Mesenchymal stem cell (in vitro differentiated cells and primary cell): ENCODE results near the gene ETS1.

Source experiments
- DNase-seq: peaks from one replicate; pipeline ENCODE4 v3.0.0-alpha.2; 2013
- H2AFZ ChIP-seq: one replicate; pipeline ENCODE4 v1.6.1; 2013; ENCODE audit warnings: low read depth, mild to moderate bottlenecking, control low read depth, inconsistent platforms, low read length, moderate library complexity
- H2AK5ac ChIP-seq: 2 replicates; pipeline ENCODE4 v1.6.1; 2013; ENCODE audit warnings: low read length, moderate library complexity, mild to moderate bottlenecking, inconsistent platforms; ENCODE audit not compliant: severe bottlenecking
- H2BK120ac ChIP-seq: one replicate; pipeline ENCODE4 v1.6.1; 2013; ENCODE audit warnings: low read depth, mild to moderate bottlenecking, inconsistent platforms, low read length, moderate library complexity
- H2BK12ac ChIP-seq, 2 experiments: one replicate each; pipeline ENCODE4 v1.6.1; 2013; ENCODE audit warnings: inconsistent platforms in 2 of 2, low read length in 2 of 2, mild to moderate bottlenecking in 2 of 2, moderate library complexity in 2 of 2, control low read depth in 1 of 2
- H2BK15ac ChIP-seq: one replicate; pipeline ENCODE4 v1.6.1; 2013; ENCODE audit warnings: mild to moderate bottlenecking, low read depth, inconsistent platforms; ENCODE audit not compliant: poor library complexity, severe bottlenecking
- H2BK5ac ChIP-seq: 2 replicates; pipeline ENCODE4 v1.6.1; 2013; ENCODE audit warnings: low read depth, mild to moderate bottlenecking, low read length, control low read depth, inconsistent platforms; ENCODE audit not compliant: poor library complexity, severe bottlenecking
- H3K14ac ChIP-seq, 2 experiments: one replicate each; pipeline ENCODE4 v1.6.1; 2013; ENCODE audit warnings: inconsistent platforms in 2 of 2, low read length in 2 of 2, control low read depth in 1 of 2, mild to moderate bottlenecking in 1 of 2, moderate library complexity in 1 of 2
- H3K18ac ChIP-seq, 2 experiments: one replicate each; pipeline ENCODE4 v1.6.1; 2013; ENCODE audit warnings: inconsistent platforms in 2 of 2, low read length in 2 of 2, control low read depth in 1 of 2, low read depth in 1 of 2, mild to moderate bottlenecking in 1 of 2
- H3K23ac ChIP-seq, 2 experiments: one replicate each; pipeline ENCODE4 v1.6.1; 2013; ENCODE audit warnings: inconsistent platforms in 2 of 2, low read length in 2 of 2, mild to moderate bottlenecking in 2 of 2, moderate library complexity in 2 of 2, control low read depth in 1 of 2
- H3K27ac ChIP-seq: 2 replicates; pipeline ENCODE4 v1.5.1; 2013; ENCODE audit warnings: mild to moderate bottlenecking, moderate library complexity, low read length, control low read depth, inconsistent platforms; ENCODE audit not compliant: poor library complexity, severe bottlenecking
- H3K27me3 ChIP-seq, 2 experiments: 2 replicates each; pipeline versions ENCODE4 v1.6.1 to v1.7.0; 2013; ENCODE audit warnings: low read length in 2 of 2, mild to moderate bottlenecking in 2 of 2, moderate library complexity in 2 of 2, control low read depth in 1 of 2, inconsistent platforms in 1 of 2; ENCODE audit not compliant: control insufficient read depth in 1 of 2, insufficient read depth in 1 of 2
- H3K36me3 ChIP-seq, 2 experiments: 2 replicates each; pipeline versions ENCODE4 v1.6.1 to v1.7.0; 2013; ENCODE audit warnings: low read length in 2 of 2, control low read depth in 1 of 2, inconsistent platforms in 1 of 2, low read depth in 1 of 2, mild to moderate bottlenecking in 1 of 2; ENCODE audit not compliant: insufficient read depth in 2 of 2, control insufficient read depth in 1 of 2
- H3K4ac ChIP-seq, 2 experiments: one replicate each; pipeline ENCODE4 v1.6.1; 2013; ENCODE audit warnings: inconsistent platforms in 2 of 2, low read length in 2 of 2, mild to moderate bottlenecking in 2 of 2, moderate library complexity in 2 of 2, control low read depth in 1 of 2, low read depth in 1 of 2
- H3K4me1 ChIP-seq: 2 replicates; pipeline ENCODE4 v1.6.1; 2013; ENCODE audit warnings: low read depth, low read length, control low read depth; ENCODE audit not compliant: control insufficient read depth, insufficient read depth
- H3K4me2 ChIP-seq: 2 replicates; pipeline ENCODE4 v1.6.1; 2013; ENCODE audit warnings: low read length, mild to moderate bottlenecking, inconsistent platforms; ENCODE audit not compliant: poor library complexity, severe bottlenecking
- H3K4me3 ChIP-seq, 2 experiments: 2 replicates each; pipeline versions ENCODE4 v1.5.1 to v1.7.0; 2013; ENCODE audit warnings: low read length in 2 of 2, mild to moderate bottlenecking in 2 of 2, control low read depth in 1 of 2, low read depth in 1 of 2; ENCODE audit not compliant: insufficient read depth in 1 of 2
- H3K79me1 ChIP-seq: replicated peaks from 2 replicates; pipeline ENCODE4 v1.6.1; 2013; ENCODE audit warnings: mild to moderate bottlenecking, control low read depth, low read length, inconsistent platforms; ENCODE audit not compliant: poor library complexity, severe bottlenecking
- H3K9ac ChIP-seq: 2 replicates; pipeline ENCODE4 v1.7.0; 2013; ENCODE audit warnings: mild to moderate bottlenecking, low read length, moderate library complexity
- H3K9me3 ChIP-seq: 2 replicates; pipeline ENCODE4 v1.7.0; 2013; ENCODE audit warnings: mild to moderate bottlenecking, low read length; ENCODE audit not compliant: control insufficient read depth
- H4K8ac ChIP-seq: one replicate; pipeline ENCODE4 v1.6.1; 2013; ENCODE audit warnings: inconsistent platforms, mild to moderate bottlenecking, low read length, moderate library complexity
- H4K91ac ChIP-seq: one replicate; pipeline ENCODE4 v1.6.1; 2013; ENCODE audit warnings: mild to moderate bottlenecking, low read length, inconsistent platforms
- WGBS: methylation state at CpG from one replicate; pipeline ENCODE4 v1.1.7; 2013; ENCODE audit warnings: mixed read lengths; 5-methylcytosine and 5-hydroxymethylcytosine counted together

The ETS1 gene

GRCh38 chr11:128503245-128503991 is 83.9 kb downstream of the ETS1 start:
- Histone ChIP-seq H3K23ac (peak overlapping the region in 1 of 2 experiments; percentile 42), H4K8ac (no peak overlapping the region), H3K27me3 (no peaks in the 10 kb centered on the region), H4K91ac (no peak overlapping the region), H2AFZ (no peak overlapping the region), H3K79me1 (peaks cover 2% of the 10 kb centered on the region), H3K9ac (no peak overlapping the region), H3K4ac (peak overlapping the region in 1 of 2 experiments; percentile 62), H2BK15ac (no peak overlapping the region), H2AK5ac (no peak overlapping the region), H2BK12ac (peak overlapping the region; percentile 80 to 81), H2BK120ac (no peak overlapping the region), H2BK5ac (no peak overlapping the region), H3K18ac (peak overlapping the region; percentile 28 to 90), H3K36me3 (peaks cover 14 to 16% of the 10 kb centered on the region in 2 experiments), H3K4me3 (peak overlapping the region in 1 of 2 experiments; percentile 6), H3K4me2 (no peak overlapping the region), H3K27ac (peak overlapping the region; percentile 49), H3K4me1 (peaks cover 42% of the 10 kb centered on the region), H3K9me3 (no peaks in the 10 kb centered on the region), H3K14ac (peak overlapping the region in 1 of 2 experiments; percentile 31)
- 51% methylated on average over 8 of the region's 8 CpGs for WGBS
- DNase-seq = peak; percentile 96

- no peak overlapping the region for H3K23ac ChIP-seq
- no peak overlapping the region for H2BK15ac ChIP-seq
- WGBS = 18% methylated on average over 4 of the region's 4 CpGs
- H2AFZ ChIP-seq = no peak overlapping the region
- H3K4ac ChIP-seq = no peak overlapping the region
- DNase-seq = peak; percentile 97
- peaks cover 42% of the 10 kb centered on the region for H3K4me1 ChIP-seq
- H2BK120ac ChIP-seq = no peak overlapping the region
- H4K91ac ChIP-seq = no peak overlapping the region
- H2AK5ac ChIP-seq = no peak overlapping the region
- H3K9me3 ChIP-seq = no peaks in the 10 kb centered on the region
- no peak overlapping the region for H4K8ac ChIP-seq
- H3K79me1 ChIP-seq = peaks cover 2% of the 10 kb centered on the region
- H3K14ac ChIP-seq = no peak overlapping the region
- no peaks in the 10 kb centered on the region for H3K27me3 ChIP-seq
- peak overlapping the region; percentile 52 for H3K9ac ChIP-seq
- H2BK12ac ChIP-seq = no peak overlapping the region
- H3K27ac ChIP-seq = peak overlapping the region; percentile 16
- H3K4me3 ChIP-seq = peak overlapping the region in 1 of 2 experiments; percentile 20
- peaks cover 14 to 16% of the 10 kb centered on the region in 2 experiments for H3K36me3 ChIP-seq
- H2BK5ac ChIP-seq = no peak overlapping the region
- no peak overlapping the region for H3K4me2 ChIP-seq
- H3K18ac ChIP-seq = peak overlapping the region; percentile 63 to 81
Measured at GRCh38 chr11:128502726-128503125, 84.6 kb downstream of the ETS1 start.

GRCh38 chr11:128501632-128502549 is 85.5 kb downstream of the ETS1 start:
- Histone ChIP-seq H2BK12ac (peak overlapping the region; percentile 29 to 72), H3K9ac (peak overlapping the region; percentile 52), H2BK120ac (peak overlapping the region; percentile 64), H3K79me1 (peaks cover 2% of the 10 kb centered on the region), H3K4me2 (peak overlapping the region; percentile 29), H2AFZ (no peak overlapping the region), H3K27me3 (no peaks in the 10 kb centered on the region), H3K4me3 (peak overlapping the region in 1 of 2 experiments; percentile 20), H3K14ac (no peak overlapping the region), H3K23ac (no peak overlapping the region), H3K4ac (peak overlapping the region; percentile 49 to 84), H3K4me1 (peaks cover 36% of the 10 kb centered on the region), H3K9me3 (no peaks in the 10 kb centered on the region), H2BK15ac (peak overlapping the region; percentile 33), H2BK5ac (no peak overlapping the region), H2AK5ac (peak overlapping the region; percentile 49), H4K91ac (no peak overlapping the region), H4K8ac (no peak overlapping the region), H3K36me3 (peaks cover 14 to 16% of the 10 kb centered on the region in 2 experiments), H3K18ac (peak overlapping the region; percentile 23 to 64), H3K27ac (peak overlapping the region; percentile 16)
- WGBS = 81% methylated on average over 3 of the region's 5 CpGs
- peak; percentile 78 for DNase-seq

GRCh38 chr11:128501008-128501407 is 86.3 kb downstream of the ETS1 start:
- no peak overlapping the region for H2BK15ac ChIP-seq
- no peak overlapping the region for H3K4me3 ChIP-seq
- no peak overlapping the region for H4K8ac ChIP-seq
- H4K91ac ChIP-seq = no peak overlapping the region
- over 99% methylated on average over 4 of the region's 4 CpGs for WGBS
- H2BK5ac ChIP-seq = no peak overlapping the region
- no peak overlapping the region for H3K23ac ChIP-seq
- no peak overlapping the region for H3K14ac ChIP-seq
- H2BK120ac ChIP-seq = peak overlapping the region; percentile 27
- no peaks in the 10 kb centered on the region for H3K9me3 ChIP-seq
- H3K36me3 ChIP-seq = peaks cover 8 to 10% of the 10 kb centered on the region in 2 experiments
- peaks cover 32% of the 10 kb centered on the region for H3K4me1 ChIP-seq
- H3K27me3 ChIP-seq = no peaks in the 10 kb centered on the region
- H3K79me1 ChIP-seq = no peaks in the 10 kb centered on the region
- H3K4ac ChIP-seq = peak overlapping the region in 1 of 2 experiments; percentile 38
- H3K4me2 ChIP-seq = no peak overlapping the region
- no peak overlapping the region for H2AFZ ChIP-seq
- peak overlapping the region; percentile 67 for H3K9ac ChIP-seq
- no peak overlapping the region for H3K27ac ChIP-seq
- peak overlapping the region; percentile 88 for H2AK5ac ChIP-seq
- peak overlapping the region in 1 of 2 experiments; percentile 6 for H3K18ac ChIP-seq
- H2BK12ac ChIP-seq = peak overlapping the region in 1 of 2 experiments; percentile 59
- DNase-seq = no peak
